ENCODE measurements around the gene RCL1.

The RCL1 gene

DNA sequence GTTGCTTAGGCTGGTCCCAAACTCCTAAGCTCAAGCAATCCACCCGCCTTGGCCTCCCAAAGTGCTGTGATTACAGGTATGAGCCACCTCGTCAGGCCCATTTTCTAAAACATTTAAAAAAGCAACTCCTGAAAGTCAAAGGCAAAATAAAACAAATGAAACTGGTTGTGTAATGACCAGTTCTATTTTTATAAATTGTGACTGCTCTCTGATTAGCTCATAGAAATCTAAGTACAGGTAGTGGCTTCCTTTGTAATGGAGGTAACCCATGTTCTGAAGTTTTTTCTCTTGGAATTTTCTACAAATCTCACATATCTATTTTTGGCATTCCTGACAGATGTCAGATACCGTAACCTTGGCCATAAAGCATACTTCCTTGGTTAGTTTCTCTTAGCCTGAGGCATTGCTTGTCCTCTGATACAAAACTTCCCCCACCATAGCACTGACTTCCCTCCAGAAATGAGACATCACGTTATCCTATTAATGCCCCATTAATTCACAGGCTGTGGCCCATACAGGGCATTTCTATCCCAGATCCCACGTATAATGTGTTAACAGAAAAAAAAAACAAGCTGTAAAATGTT lies 37.6 kb upstream of the RCL1 start:
- TF ChIP-seq, protein P1, sequence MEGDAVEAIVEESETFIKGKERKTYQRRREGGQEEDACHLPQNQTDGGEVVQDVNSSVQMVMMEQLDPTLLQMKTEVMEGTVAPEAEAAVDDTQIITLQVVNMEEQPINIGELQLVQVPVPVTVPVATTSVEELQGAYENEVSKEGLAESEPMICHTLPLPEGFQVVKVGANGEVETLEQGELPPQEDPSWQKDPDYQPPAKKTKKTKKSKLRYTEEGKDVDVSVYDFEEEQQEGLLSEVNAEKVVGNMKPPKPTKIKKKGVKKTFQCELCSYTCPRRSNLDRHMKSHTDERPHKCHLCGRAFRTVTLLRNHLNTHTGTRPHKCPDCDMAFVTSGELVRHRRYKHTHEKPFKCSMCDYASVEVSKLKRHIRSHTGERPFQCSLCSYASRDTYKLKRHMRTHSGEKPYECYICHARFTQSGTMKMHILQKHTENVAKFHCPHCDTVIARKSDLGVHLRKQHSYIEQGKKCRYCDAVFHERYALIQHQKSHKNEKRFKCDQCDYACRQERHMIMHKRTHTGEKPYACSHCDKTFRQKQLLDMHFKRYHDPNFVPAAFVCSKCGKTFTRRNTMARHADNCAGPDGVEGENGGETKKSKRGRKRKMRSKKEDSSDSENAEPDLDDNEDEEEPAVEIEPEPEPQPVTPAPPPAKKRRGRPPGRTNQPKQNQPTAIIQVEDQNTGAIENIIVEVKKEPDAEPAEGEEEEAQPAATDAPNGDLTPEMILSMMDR (IDR thresholded peaks at IDR 0.05; ENCODE audit: extremely low read depth, insufficient read depth, missing control alignments), result no peak
- in situ Hi-C loops (cut with MboI; ENCODE audit: low pct_unique_long_range_greater_than_20kb, low sequenced_read_pairs, unreplicated experiment), result loop anchor here (10.0 kb wide), 3 partner anchors 230 to 850 kb away; partner anchors contain the start of gene JAK2

DNA sequence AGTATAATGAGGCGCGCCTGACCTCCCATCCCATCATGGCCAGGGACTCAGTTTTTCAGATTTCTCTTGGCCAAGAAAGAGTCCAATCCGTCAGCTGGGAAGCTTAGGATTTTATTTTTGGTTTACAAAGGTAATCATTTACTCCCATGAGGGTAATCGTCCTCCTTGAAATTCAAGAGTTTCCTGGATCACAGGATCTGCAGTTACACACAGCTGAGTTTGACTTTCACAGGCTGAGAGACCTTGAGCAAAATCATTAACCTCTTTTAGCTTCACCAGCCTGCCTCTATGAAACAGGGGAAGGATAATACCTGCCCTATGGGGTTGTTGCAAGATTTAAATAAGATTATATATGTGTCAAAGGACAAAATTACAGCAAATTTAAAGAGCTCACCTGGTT lies 36.3 kb upstream of the RCL1 start:
- in situ Hi-C loops (cut with MboI; ENCODE audit: low pct_unique_long_range_greater_than_20kb, low sequenced_read_pairs, unreplicated experiment), result loop anchor here (10.0 kb wide), 3 partner anchors 228 to 848 kb away; partner anchors contain the start of gene JAK2
- TF ChIP-seq, protein P1 (IDR thresholded peaks at IDR 0.05; ENCODE audit: extremely low read depth, insufficient read depth, missing control alignments), result no peak
- no peak for DNase-seq (ENCODE audit: low spot score)

More for the DNA sequence above, 37.6 kb upstream of the RCL1 start:
- DNase-seq (ENCODE audit: low spot score), result peak; percentile 30

DNA sequence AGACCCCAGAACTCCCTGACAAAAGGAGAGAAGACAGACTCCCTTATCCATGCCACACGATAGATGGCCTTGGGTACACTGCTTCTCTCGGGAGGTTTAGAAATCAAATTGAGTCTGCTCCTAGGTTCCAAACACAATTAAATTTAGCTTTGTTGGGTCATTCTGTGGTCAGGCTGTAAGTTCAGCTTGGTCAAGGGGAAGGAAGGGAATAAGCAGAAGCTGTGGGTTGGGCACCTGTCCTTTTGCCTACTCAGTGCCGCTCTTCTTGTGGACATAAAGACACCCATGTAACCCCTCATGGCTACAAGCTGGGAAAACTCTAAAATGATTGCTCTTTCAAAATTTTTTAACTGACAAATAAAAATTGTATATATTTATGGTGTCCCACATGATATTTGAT lies 32.6 kb upstream of the RCL1 start:
- TF ChIP-seq, protein P1 (IDR thresholded peaks at IDR 0.05; ENCODE audit: extremely low read depth, insufficient read depth, missing control alignments), result no peak
- in situ Hi-C loops (cut with MboI; ENCODE audit: low pct_unique_long_range_greater_than_20kb, low sequenced_read_pairs, unreplicated experiment), result no loop called here
- no peak for DNase-seq (ENCODE audit: low spot score)

DNA sequence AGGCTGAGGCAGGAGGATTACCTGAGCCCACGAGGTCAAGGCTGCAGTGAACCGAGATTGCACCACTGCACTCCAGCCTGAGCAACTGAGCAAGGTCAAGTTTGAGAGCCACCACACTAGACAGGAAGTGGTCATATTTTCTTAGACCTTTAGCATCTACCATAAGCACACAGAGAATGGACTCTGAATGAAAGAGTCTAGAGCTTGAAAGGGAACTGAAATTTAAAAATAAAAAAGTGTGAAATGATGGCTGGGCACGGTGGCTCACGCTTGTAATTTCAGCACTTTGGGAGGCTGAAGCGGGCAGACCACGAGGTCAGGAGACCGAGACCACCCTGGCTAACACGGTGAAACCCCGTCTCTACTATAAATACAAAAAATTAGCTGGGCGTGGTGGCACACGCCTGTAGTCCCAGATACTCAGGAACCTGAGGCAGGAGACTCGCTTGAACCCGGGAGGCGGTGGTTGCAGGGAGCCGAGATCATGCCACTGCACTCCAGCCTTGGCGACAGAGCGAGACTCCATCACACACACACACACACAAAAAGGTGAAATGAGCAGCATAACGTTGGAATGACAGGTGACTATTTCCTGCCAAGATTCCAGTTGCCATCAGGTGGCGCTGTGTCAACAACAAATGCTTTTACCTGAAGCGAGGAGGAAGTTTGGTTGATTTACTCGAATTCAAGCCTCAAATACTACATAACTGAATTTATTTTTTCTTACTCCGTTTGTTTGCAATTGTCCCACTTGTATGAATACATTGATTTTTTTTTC lies 30.4 kb upstream of the RCL1 start:
- in situ Hi-C loops (cut with MboI; ENCODE audit: low pct_unique_long_range_greater_than_20kb, low sequenced_read_pairs, unreplicated experiment), result no loop called here
- peak; percentile 66 for DNase-seq (ENCODE audit: low spot score)
- TF ChIP-seq, protein P1 (IDR thresholded peaks at IDR 0.05; ENCODE audit: extremely low read depth, insufficient read depth, missing control alignments), result peak; percentile 83

DNA sequence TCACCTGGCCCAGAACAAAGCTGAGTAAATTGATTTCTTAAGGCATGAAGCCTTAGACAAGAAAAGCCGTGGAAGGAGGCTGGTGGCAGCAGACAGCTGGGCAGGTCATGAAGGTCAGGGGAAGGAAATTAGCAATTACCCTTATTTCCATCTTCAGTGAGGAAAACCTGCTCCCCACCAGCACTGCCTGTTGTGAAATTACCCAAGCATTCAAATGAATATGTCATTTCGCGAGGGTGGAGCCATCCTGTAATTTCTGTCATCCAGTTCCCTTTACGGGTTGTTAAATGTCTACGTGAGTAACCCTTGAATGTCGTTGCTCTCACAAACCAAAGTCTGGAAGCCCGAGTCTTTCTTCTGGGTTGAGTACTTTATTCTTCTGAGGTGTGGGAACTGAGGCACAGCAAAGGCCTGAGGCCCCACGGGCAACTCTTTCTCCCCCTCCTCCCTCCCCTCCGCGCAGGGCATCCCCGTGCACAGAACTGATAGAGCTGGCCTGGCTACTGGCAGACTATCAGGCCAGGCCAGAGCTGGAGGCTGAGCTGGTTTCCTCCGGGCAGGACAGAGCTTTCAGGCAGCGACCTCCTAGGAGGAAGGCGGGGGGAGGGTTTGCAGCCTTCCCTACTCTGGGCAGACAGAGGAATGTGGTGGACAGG lies 29.7 kb upstream of the RCL1 start:
- in situ Hi-C loops (cut with MboI; ENCODE audit: low pct_unique_long_range_greater_than_20kb, low sequenced_read_pairs, unreplicated experiment), result no loop called here
- peak; percentile 17 for DNase-seq (ENCODE audit: low spot score)
- TF ChIP-seq, protein P1 (IDR thresholded peaks at IDR 0.05; ENCODE audit: extremely low read depth, insufficient read depth, missing control alignments), result no peak

DNA sequence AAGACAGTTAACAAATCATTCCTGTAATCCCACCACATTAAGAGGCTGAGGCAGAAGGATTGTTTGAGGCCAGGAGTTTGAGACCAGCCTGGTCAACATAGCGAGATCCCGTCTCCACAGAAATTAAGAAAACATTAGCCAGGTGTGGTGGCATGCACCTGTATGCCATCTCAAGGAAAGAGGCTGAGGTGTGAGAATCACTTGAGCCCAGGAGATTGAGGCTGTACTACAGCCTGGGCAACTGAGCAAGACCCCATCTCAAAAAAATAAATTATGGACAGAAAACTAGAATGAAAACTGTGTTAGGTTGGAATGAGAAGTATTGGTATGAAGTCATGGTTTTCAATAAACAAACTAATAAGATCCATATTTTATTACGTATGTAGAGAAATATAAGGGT lies 28.7 kb upstream of the RCL1 start:
- TF ChIP-seq, protein P1 (IDR thresholded peaks at IDR 0.05; ENCODE audit: extremely low read depth, insufficient read depth, missing control alignments), result no peak
- in situ Hi-C loops (cut with MboI; ENCODE audit: low pct_unique_long_range_greater_than_20kb, low sequenced_read_pairs, unreplicated experiment), result no loop called here
- no peak for DNase-seq (ENCODE audit: low spot score)
